Pancreas (tissue), 10 donors: Measurements from ENCODE around the gene GPALPP1. TPM values are rescaled to one million over a fixed set of nuclear protein-coding genes. Genes with fewer than 3 reads are reported as not detected.
"Not testable (repeated sequence)": the region's sequence is repeated elsewhere in the genome, so short reads cannot be mapped to it uniquely, and the experiment has no call there.

Experiments used
- ATAC-seq, 4 donors: fragments of 200-7000 bp; cut with Tn5 transposase; one replicate each; pipeline versions ENCODE4 v1.8.0 to v1.9.1; 2020; ENCODE audit warnings: mild to moderate bottlenecking in 4 of 4, moderate library complexity in 4 of 4
- DNase-seq, 6 donors: peaks; one replicate each; pipeline ENCODE4 v3.0.0-alpha.2; 2020
- FAIRE-seq: peaks from 2 replicates; lab custom pipeline; 2012; peaks lifted over from hg19 to GRCh38; lab: Jason Lieb, UNC
- H3K27ac ChIP-seq, 4 donors: fragments of 200-600 bp; sonication (generic); 1 replicate in 3 of 4; 2 replicates in 1 of 4; pipeline versions ENCODE4 v1.5.0 to v1.8.0; 2020
- H3K27me3 ChIP-seq, 4 donors: fragments of 200-600 bp; one replicate each; pipeline ENCODE4 v1.8.0; 2021
- H3K36me3 ChIP-seq, 3 donors: fragments of 200-600 bp; sonication (generic) in 1 of 3; one replicate each; pipeline versions ENCODE4 v1.5.0 to v1.8.0; 2020 to 2021
- H3K4me1 ChIP-seq, 3 donors: fragments of 200-600 bp; one replicate each; pipeline ENCODE4 v1.8.0; 2021
- H3K4me3 ChIP-seq, 4 donors: fragments of 200-600 bp; sonication (generic) in 2 of 4; one replicate each; pipeline versions ENCODE4 v1.5.0 to v1.8.0; 2020 to 2021
- H3K9me3 ChIP-seq, 4 donors: fragments of 200-600 bp; one replicate each; pipeline ENCODE4 v1.8.0; 2021
- WGBS, 2 donors: extraction: QIAGEN DNeasy Blood & Tissue Kit; methylation state at CpG; one replicate each; pipeline ENCODE4 v1.1.7; 2013; 5-methylcytosine and 5-hydroxymethylcytosine counted together
- intact Hi-C, 3 donors: fragments of 100-400 bp; cut with DNase I; formaldehyde crosslinking; loops; one replicate each; pipeline versions ENCODE4 v1.11.1 to v1.14.2; 2022
- polyA plus RNA-seq, 2 donors: library from polyadenylated mRNA; stranded (reverse); fragments of 200-250 nt; gene quantifications; one replicate each; pipeline ENCODE4 v1.2.3, GENCODE V29; 2013
- total RNA-seq, 6 donors: library from RNA; stranded (reverse); fragmentation: NEBNext Ultra II Directional in 4 of 6; extraction: Animal tissue kit (Norgen Biotek cat#: 25700) in 4 of 6; gene quantifications; one replicate each; pipeline versions ENCODE4 v1.2.1 to v1.2.4, GENCODE V29; 2021 to 2023
- TF ChIP-seq, protein P1 (sequence below), 4 donors: fragments of 200-600 bp; sonication (generic) in 3 of 4; IDR thresholded peaks; one replicate each; pipeline versions ENCODE4 v1.5.0 to v1.8.0; 2021; ENCODE audit warnings: antibody characterized with exemption in 4 of 4
- donor health status: healthy with polysubstance abuse.
- donor health status: DM: no; HTN: no; CAD: no; lungs with moderate emphysema.
- donor health status: DM: no; HTN: no; CAD: no.
- donor health status: control.
- donor health status: control.
- donor health status: Bipolar disorder and iron deficiency.
- donor health status: DM: yes; HTN: yes; CAD: no.
- donor health status: DM: no; HTN: no; CAD: no.
- donor health status: DM: no; HTN: no; CAD: no.
- donor health status: DM: yes; HTN: yes; CAD: no.

GPALPP1 gene, protein sequence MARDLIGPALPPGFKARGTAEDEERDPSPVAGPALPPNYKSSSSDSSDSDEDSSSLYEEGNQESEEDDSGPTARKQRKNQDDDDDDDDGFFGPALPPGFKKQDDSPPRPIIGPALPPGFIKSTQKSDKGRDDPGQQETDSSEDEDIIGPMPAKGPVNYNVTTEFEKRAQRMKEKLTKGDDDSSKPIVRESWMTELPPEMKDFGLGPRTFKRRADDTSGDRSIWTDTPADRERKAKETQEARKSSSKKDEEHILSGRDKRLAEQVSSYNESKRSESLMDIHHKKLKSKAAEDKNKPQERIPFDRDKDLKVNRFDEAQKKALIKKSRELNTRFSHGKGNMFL
- total RNA-seq, result 10 to 100 TPM in 1 of 6 donors, 1 to 10 TPM in 5; 6.4 to 13.3 (median 9.1) TPM
- 1 to 10 TPM; 4.3 to 8.5 TPM for polyA plus RNA-seq

DNA sequence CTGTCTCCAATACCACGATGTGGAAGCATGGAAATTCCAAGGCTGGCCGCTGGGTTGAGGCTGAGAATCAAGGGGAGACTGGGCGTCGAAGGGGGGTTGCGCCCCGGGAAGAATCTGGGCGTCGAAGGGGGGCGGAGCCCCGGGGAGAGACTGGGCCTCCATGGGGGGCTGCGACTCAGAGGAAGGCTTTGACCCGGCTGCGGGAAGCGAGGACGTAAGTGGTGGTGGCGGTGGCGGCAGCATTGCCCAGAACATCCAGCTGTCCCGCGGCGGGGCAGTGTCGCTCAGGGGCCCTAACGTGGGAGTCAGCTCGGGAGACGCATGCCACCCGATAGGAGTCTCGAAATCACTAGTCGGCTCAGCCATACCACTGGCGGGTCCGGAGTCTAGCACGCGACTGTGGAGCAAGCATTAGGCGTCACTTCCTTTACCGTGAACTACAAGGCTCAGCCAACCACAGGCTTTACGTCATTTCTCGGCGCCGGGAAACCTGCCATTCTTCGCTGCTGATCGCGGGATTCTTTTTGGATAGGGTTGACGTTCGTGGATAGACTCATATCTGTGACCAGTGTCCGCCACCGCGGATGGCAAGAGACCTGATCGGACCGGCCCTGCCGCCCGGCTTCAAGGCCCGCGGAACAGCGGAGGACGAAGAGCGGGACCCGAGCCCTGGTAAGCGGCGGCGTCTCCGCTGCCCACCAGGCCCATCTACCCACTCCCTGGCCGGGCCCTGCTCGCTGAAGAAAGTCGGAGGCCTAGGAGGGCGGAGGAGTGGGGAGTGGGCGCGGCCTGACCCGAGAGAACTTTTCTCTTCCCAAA, at the start of gene GPALPP1, which contains the start of gene NUFIP1:
Gene GPALPP1 (plus strand): TSS at position 468 of the 819 bp plus-strand sequence. CDS start 117 bp downstream, at position 585.
Gene NUFIP1 (minus strand): TSS at position 401 of the 819 bp plus-strand sequence. CDS start 35 bp downstream, at position 366.
- H3K4me1 ChIP-seq, result peaks cover 7 to 22% (median 8%) of the 10 kb centered on the region in 3 donors
- 0% methylated on average over 59 to 66 of the region's 66 CpGs for WGBS, 2 donors
- H3K27me3 ChIP-seq, result no peaks in the 10 kb centered on the region
- no peaks in the 10 kb centered on the region for H3K36me3 ChIP-seq
- H3K9me3 ChIP-seq, result no peaks in the 10 kb centered on the region
- TF ChIP-seq, protein P1, sequence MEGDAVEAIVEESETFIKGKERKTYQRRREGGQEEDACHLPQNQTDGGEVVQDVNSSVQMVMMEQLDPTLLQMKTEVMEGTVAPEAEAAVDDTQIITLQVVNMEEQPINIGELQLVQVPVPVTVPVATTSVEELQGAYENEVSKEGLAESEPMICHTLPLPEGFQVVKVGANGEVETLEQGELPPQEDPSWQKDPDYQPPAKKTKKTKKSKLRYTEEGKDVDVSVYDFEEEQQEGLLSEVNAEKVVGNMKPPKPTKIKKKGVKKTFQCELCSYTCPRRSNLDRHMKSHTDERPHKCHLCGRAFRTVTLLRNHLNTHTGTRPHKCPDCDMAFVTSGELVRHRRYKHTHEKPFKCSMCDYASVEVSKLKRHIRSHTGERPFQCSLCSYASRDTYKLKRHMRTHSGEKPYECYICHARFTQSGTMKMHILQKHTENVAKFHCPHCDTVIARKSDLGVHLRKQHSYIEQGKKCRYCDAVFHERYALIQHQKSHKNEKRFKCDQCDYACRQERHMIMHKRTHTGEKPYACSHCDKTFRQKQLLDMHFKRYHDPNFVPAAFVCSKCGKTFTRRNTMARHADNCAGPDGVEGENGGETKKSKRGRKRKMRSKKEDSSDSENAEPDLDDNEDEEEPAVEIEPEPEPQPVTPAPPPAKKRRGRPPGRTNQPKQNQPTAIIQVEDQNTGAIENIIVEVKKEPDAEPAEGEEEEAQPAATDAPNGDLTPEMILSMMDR (IDR thresholded peaks at IDR 0.05), result no peak
- intact Hi-C loops, result no loop called here
- FAIRE-seq (no peak), DNase-seq (peak; percentile 85 to 94 (median 90)), ATAC-seq (peak; percentile 98 to 100 (median 99))
- H3K4me3 ChIP-seq, result peak within 1 kb of the TSS; percentile 85 to 98 (median 96)
- H3K27ac ChIP-seq, result peak within 1 kb of the TSS; percentile 56 to 80 (median 72)

DNA sequence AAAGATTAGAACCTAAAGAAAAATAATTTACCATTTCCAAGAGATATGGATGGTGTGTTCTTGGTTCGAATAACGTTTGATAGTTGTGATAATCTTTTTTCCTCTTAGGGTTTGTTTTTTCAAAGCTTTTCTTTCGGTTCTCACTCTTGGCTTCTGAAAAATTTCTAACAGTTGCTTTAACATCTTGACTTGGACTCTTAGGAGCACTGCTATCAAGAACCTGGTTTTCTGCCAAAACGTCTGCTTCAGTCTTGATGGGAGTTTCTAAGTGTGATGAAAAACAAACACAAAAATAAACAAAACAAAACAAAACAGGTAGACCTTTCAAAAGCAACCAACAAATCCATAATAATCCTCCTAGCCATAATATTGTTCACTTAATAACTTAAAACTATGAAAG, 45.9 kb upstream of the GPALPP1 start:
- H3K27me3 ChIP-seq, H3K9me3 ChIP-seq, DNase-seq, H3K27ac ChIP-seq, intact Hi-C loops, H3K4me1 ChIP-seq, H3K36me3 ChIP-seq, H3K4me3 ChIP-seq, FAIRE-seq, ATAC-seq: not testable (repeated sequence)
- WGBS, 2 donors, result 32 to 38% methylated on average over 4 of the region's 4 CpGs

DNA sequence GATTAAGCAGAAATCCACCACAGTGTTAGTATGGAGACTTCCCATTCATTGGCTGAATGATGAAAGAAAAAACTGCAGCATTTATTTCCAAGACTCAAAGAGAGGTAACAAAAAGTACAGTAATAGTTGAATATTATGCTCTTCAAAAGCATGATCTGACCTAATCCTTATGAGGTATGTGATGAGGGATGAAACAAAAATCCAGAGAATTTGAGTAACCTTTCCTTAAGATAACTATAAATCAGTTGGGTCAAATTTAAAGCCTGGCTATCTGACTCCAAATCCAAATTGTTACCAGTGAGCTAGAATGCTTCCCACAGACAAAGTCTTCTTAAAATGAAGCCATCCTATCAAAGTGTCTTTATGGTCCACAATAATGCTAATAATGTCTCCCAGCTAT, 38.2 kb upstream of the GPALPP1 start:
- intact Hi-C loops, result no loop called here
- ATAC-seq (no peak), DNase-seq (no peak), FAIRE-seq (no peak)
- Histone ChIP-seq H3K27ac (no peak overlapping the region), H3K4me3 (no peak overlapping the region), H3K9me3 (no peaks in the 10 kb centered on the region), H3K4me1 (peaks cover 0 to 7% (median 7%) of the 10 kb centered on the region in 3 donors), H3K36me3 (peaks cover 0 to 4% (median 0%) of the 10 kb centered on the region in 3 donors), H3K27me3 (no peaks in the 10 kb centered on the region)
- TF ChIP-seq, protein P1 (IDR thresholded peaks at IDR 0.05), result no peak

DNA sequence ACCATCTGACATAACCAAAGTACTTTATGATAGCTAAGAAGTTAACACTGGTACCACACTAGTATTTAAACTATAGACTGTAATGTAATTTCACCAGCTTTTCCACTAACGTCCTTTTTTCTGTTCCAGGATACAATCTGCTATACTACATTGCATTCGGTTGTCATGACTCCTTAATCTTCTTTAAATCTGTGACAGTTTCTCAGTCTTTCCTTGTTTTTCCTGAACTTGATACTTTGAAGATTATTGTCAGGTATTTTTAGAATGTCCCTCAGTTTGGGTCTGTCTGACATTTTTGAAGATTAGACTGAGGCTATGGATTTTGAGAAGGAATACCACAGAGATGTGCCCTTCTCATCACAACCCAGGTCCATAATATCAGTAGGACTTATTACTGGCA, 36.7 kb upstream of the GPALPP1 start:
- TF ChIP-seq, protein P1 (IDR thresholded peaks at IDR 0.05), result no peak
- ATAC-seq (no peak), FAIRE-seq (no peak)

DNA sequence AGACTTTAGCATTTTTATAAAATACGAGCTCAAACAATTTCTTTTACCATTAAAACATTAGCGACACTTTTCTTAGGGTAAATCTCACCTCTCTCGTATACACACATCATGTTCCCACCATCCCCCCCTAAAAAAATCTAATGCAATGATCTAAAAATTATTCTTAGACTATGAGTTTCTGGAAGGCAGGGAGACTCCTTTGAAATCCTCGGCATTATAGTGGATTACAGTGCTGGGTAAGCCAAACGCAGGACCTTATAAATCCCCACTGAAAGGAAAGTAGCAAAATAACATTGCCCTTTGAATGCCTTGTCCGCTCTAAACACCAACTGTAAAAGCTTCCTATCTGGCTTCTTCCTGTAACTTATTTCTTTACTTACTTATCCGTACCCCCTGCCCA, 35.1 kb upstream of the GPALPP1 start:
- WGBS, 2 donors, result 93 to 97% methylated on average over 7 of the region's 7 CpGs
- DNase-seq (no peak), ATAC-seq (no peak), FAIRE-seq (no peak)
- no peaks in the 10 kb centered on the region for H3K9me3 ChIP-seq
- H3K4me1 ChIP-seq, result peaks cover 0 to 7% (median 7%) of the 10 kb centered on the region in 3 donors
- H3K27ac ChIP-seq, result no peak overlapping the region
- intact Hi-C loops, result no loop called here
- TF ChIP-seq, protein P1 (IDR thresholded peaks at IDR 0.05), result no peak
- H3K36me3 ChIP-seq, result no peaks in the 10 kb centered on the region
- no peaks in the 10 kb centered on the region for H3K27me3 ChIP-seq
- H3K4me3 ChIP-seq, result no peak overlapping the region

More for the DNA sequence above, 36.7 kb upstream of the GPALPP1 start:
- Histone ChIP-seq H3K9me3 (no peaks in the 10 kb centered on the region), H3K27ac (no peak overlapping the region), H3K27me3 (no peaks in the 10 kb centered on the region), H3K36me3 (peaks cover 0 to 4% (median 0%) of the 10 kb centered on the region in 3 donors), H3K4me1 (peaks cover 0 to 7% (median 7%) of the 10 kb centered on the region in 3 donors), H3K4me3 (no peak overlapping the region)
- no peak for DNase-seq
- intact Hi-C loops, result no loop called here
- 87 to 90% methylated on average over 2 of the region's 2 CpGs for WGBS, 2 donors
